AG09319 (cell line): ENCODE data around the gene FBXW7.

ENCODE experiments used
- DNase-seq: peaks from one replicate; pipeline ENCODE4 v3.0.0-alpha.2; 2010; ENCODE audit warnings: low read depth; ENCODE audit errors: extremely low read depth
- CTCF ChIP-seq: IDR thresholded peaks from 2 replicates; pipeline ENCODE4 v1.5.1; 2011; ENCODE audit warnings: low read depth, mild to moderate bottlenecking, inconsistent platforms, low read length, moderate library complexity

FBXW7 gene

DNA sequence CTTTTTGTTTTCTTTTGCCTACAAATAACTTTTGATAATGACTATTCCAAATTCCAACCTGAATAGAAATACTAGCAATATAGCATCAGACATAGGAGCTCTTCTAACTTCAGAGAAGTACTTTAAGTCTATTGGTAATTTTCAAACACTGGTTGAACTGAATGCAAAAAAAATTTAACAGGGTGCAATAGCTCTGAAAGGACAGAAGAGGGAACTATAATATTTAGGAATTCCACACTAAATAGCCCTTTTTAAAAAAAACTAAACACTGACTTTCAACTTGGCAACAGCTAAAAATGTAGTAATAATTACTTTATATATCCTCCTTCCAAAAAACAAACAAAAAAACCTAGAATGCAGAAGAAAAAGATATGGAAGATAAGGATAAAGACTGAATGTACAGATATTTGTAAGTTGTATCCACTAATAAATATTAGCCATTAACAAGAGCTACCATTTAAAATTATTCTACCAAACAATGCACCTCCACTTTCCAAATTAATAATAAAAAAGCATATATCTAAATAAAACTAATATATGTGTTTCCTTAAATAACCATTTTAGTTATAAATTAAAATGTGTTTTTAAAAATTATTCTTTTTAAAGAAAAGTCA, 81.4 kb downstream of the FBXW7 start:
- TF ChIP-seq CTCF: peak; percentile 61
- DNase-seq: no peak

GRCh38 chr4:152451496-152451895, 84.4 kb downstream of the FBXW7 start:
- no peak for DNase-seq
- no peak for TF ChIP-seq CTCF

DNA sequence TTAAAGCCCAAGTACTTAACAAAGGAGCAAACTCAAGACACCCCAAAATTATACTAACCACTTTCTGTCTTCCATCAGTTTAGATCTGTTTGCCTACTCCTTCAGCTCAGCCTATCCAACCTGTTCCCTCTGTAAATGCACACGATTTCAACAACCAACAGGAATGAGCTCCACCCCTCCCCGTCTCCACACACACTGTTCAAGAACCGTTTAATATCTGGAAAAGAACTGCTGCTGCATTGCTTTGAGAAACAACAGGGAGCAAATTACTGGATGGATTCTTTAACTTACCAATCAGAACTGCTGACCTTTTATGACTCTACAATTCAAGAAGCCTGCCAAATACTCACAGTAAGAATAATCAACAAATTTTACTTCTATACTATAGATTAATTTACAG, 87.0 kb downstream of the FBXW7 start:
- no peak for DNase-seq
- no peak for TF ChIP-seq CTCF

DNA sequence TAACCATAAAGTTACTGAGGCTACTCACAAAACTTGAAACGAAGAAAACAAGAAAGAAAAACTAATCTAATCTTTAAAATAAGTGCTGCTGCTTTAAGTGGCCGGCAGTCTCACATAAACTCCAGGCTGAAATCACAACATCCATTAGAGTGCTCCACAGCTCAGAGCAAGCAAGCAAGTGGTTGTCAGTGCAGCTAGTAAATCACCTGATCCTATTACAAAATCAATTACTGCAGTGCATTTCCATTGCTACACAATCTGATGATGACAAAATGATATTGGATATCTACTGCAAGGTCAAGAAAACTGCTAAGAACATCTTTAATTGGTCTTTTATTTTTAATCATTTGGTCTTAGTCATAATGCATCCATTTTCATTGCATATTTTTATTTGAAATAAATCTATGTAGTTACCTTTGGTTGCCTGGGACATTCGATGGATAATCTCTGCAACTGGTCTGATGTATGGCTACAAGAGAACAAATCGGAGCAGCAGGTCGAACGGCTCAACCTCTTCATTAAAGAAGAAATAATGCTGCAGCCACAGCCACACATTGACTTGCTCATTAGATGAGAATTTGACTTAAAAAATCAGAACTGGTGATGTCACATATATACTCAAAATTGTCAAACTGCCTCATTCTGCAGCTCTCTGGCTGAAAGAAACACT, 87.7 kb downstream of the FBXW7 start:
- no peak for TF ChIP-seq CTCF

GRCh38 chr4:152443859-152444258, 92.0 kb downstream of the FBXW7 start:
- no peak for DNase-seq
- TF ChIP-seq CTCF: no peak

More for the DNA sequence above, 87.7 kb downstream of the FBXW7 start:
- DNase-seq: no peak

- no peak for DNase-seq
- TF ChIP-seq CTCF: no peak
Measured at GRCh38 chr4:152437561-152437960, 98.3 kb downstream of the FBXW7 start.

DNA sequence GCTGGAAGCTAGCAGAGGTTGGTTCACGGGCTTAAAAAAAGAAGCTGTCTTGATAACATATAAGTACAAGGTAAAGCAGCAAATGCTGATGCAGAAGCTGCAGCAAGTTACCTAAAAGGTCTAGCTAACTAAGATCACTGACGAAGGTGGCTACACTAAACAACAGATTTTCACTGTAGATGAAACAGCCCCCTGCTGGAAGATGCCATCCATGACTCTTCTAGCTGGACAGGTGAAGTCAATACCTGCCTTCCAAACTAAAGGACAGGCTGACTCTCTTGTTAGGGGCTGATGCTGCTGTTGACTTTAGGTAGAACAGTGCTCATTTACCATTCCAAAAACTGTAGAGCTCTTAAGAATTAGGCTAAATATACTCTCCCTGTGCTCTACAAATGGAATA, 99.5 kb downstream of the FBXW7 start:
- no peak for DNase-seq
- TF ChIP-seq CTCF: no peak
